ENCODE measurements around the gene ANKRD31.
"Not testable (repeated sequence)": the region's sequence is repeated elsewhere in the genome, so short reads cannot be mapped to it uniquely, and the experiment has no call there.

ANKRD31 gene

GRCh38 chr5:75242067-75242466 is 5.4 kb upstream of the ANKRD31 start:
- Histone ChIP-seq H3K4me3 (replicated peaks; ENCODE audit: low read depth, low read length) (no peak overlapping the region), H3K36me3 (ENCODE audit: control insufficient read depth, insufficient read depth, low read length) (no peaks in the 10 kb centered on the region), H3K27me3 (replicated peaks; ENCODE audit: control insufficient read depth, insufficient read depth, low read length) (no peaks in the 10 kb centered on the region)
- no peak for DNase-seq (ENCODE audit: extremely low read depth, insufficient read length)
- TF ChIP-seq CTCF (IDR thresholded peaks at IDR 0.05; ENCODE audit: insufficient read depth, low read length, poor library complexity, severe bottlenecking), result no peak

GRCh38 chr5:75239681-75240080 is 3.0 kb upstream of the ANKRD31 start:
- DNase-seq (ENCODE audit: extremely low read depth, insufficient read length), result no peak
- H3K36me3 ChIP-seq (ENCODE audit: control insufficient read depth, insufficient read depth, low read length), result no peaks in the 10 kb centered on the region
- H3K4me3 ChIP-seq (replicated peaks; ENCODE audit: low read depth, low read length), result no peak overlapping the region
- no peaks in the 10 kb centered on the region for H3K27me3 ChIP-seq (replicated peaks; ENCODE audit: control insufficient read depth, insufficient read depth, low read length)
- no peak for TF ChIP-seq CTCF (IDR thresholded peaks at IDR 0.05; ENCODE audit: insufficient read depth, low read length, poor library complexity, severe bottlenecking)

GRCh38 chr5:75235711-75236110 is 967 bp downstream of the ANKRD31 start:
- TF ChIP-seq CTCF (IDR thresholded peaks at IDR 0.05; ENCODE audit: insufficient read depth, low read length, poor library complexity, severe bottlenecking), result no peak
- no peak for DNase-seq (ENCODE audit: extremely low read depth, insufficient read length)
- H3K27me3 ChIP-seq (replicated peaks; ENCODE audit: control insufficient read depth, insufficient read depth, low read length), result no peaks in the 10 kb centered on the region
- H3K4me3 ChIP-seq (replicated peaks; ENCODE audit: low read depth, low read length), result no peak overlapping the region
- no peaks in the 10 kb centered on the region for H3K36me3 ChIP-seq (ENCODE audit: control insufficient read depth, insufficient read depth, low read length)

GRCh38 chr5:75234251-75234650 is 2.4 kb downstream of the ANKRD31 start:
- DNase-seq (ENCODE audit: extremely low read depth, insufficient read length), result no peak
- no peaks in the 10 kb centered on the region for H3K36me3 ChIP-seq (ENCODE audit: control insufficient read depth, insufficient read depth, low read length)
- H3K27me3 ChIP-seq (replicated peaks; ENCODE audit: control insufficient read depth, insufficient read depth, low read length), result no peaks in the 10 kb centered on the region
- H3K4me3 ChIP-seq (replicated peaks; ENCODE audit: low read depth, low read length), result no peak overlapping the region
- TF ChIP-seq CTCF (IDR thresholded peaks at IDR 0.05; ENCODE audit: insufficient read depth, low read length, poor library complexity, severe bottlenecking), result no peak

GRCh38 chr5:75226916-75227315 is 9.8 kb downstream of the ANKRD31 start:
- DNase-seq (ENCODE audit: extremely low read depth, insufficient read length), result no peak
- Histone ChIP-seq H3K4me3 (replicated peaks; ENCODE audit: low read depth, low read length) (no peak overlapping the region), H3K36me3 (ENCODE audit: control insufficient read depth, insufficient read depth, low read length) (no peaks in the 10 kb centered on the region), H3K27me3 (replicated peaks; ENCODE audit: control insufficient read depth, insufficient read depth, low read length) (no peaks in the 10 kb centered on the region)
- no peak for TF ChIP-seq CTCF (IDR thresholded peaks at IDR 0.05; ENCODE audit: insufficient read depth, low read length, poor library complexity, severe bottlenecking)

GRCh38 chr5:75225506-75225905 is 11.2 kb downstream of the ANKRD31 start:
- no peak for DNase-seq (ENCODE audit: extremely low read depth, insufficient read length)
- H3K27me3 ChIP-seq (replicated peaks; ENCODE audit: control insufficient read depth, insufficient read depth, low read length), result no peaks in the 10 kb centered on the region
- TF ChIP-seq CTCF (IDR thresholded peaks at IDR 0.05; ENCODE audit: insufficient read depth, low read length, poor library complexity, severe bottlenecking), result no peak
- no peaks in the 10 kb centered on the region for H3K36me3 ChIP-seq (ENCODE audit: control insufficient read depth, insufficient read depth, low read length)
- no peak overlapping the region for H3K4me3 ChIP-seq (replicated peaks; ENCODE audit: low read depth, low read length)

GRCh38 chr5:75220787-75221186 is 15.9 kb downstream of the ANKRD31 start:
- not testable (repeated sequence) for H3K4me3 ChIP-seq (replicated peaks; ENCODE audit: low read depth, low read length); H3K27me3 ChIP-seq (replicated peaks; ENCODE audit: control insufficient read depth, insufficient read depth, low read length); H3K36me3 ChIP-seq (ENCODE audit: control insufficient read depth, insufficient read depth, low read length); DNase-seq (ENCODE audit: extremely low read depth, insufficient read length)
